GM21528 (cell line): ENCODE measurements around the gene LIN9.

Experiments
- ATAC-seq: cut with Tn5 transposase; IDR thresholded peaks from one replicate; pipeline ENCODE4 v1.9.1; 2021; ENCODE audit warnings: mild to moderate bottlenecking, moderate library complexity; ENCODE audit not compliant: unreplicated experiment, low FRiP score

Gene LIN9

GRCh38 chr1:226185141-226186036, 123.6 kb downstream of the LIN9 start:
- ATAC-seq: no peak

- ATAC-seq: no peak
Measured at GRCh38 chr1:226181996-226182714, 126.8 kb downstream of the LIN9 start.
